ENCODE measurements around the gene RAX.
A peak's percentile ranks its signal among the peaks of the same experiment; 100 is the strongest.
"Not testable (repeated sequence)": the region's sequence is repeated elsewhere in the genome, so short reads cannot be mapped to it uniquely, and the experiment has no call there.

The RAX gene

GRCh38 chr18:59265246-59265973 lies 7.8 kb downstream of the RAX start:
- TF ChIP-seq CTCF (conservative IDR thresholded peaks at IDR 0.05; ENCODE audit: low read length): no peak
- peak overlapping the region; percentile 50 for H3K4me3 ChIP-seq (ENCODE audit: low read length)
- no peak for DNase-seq (ENCODE audit: low read depth)

GRCh38 chr18:59264651-59265245 lies 8.5 kb downstream of the RAX start:
- no peak for DNase-seq (ENCODE audit: low read depth)
- H3K4me3 ChIP-seq (ENCODE audit: low read length): no peak overlapping the region; the same call in 1 of the 2 replicates
- TF ChIP-seq CTCF (conservative IDR thresholded peaks at IDR 0.05; ENCODE audit: low read length): no peak

DNA sequence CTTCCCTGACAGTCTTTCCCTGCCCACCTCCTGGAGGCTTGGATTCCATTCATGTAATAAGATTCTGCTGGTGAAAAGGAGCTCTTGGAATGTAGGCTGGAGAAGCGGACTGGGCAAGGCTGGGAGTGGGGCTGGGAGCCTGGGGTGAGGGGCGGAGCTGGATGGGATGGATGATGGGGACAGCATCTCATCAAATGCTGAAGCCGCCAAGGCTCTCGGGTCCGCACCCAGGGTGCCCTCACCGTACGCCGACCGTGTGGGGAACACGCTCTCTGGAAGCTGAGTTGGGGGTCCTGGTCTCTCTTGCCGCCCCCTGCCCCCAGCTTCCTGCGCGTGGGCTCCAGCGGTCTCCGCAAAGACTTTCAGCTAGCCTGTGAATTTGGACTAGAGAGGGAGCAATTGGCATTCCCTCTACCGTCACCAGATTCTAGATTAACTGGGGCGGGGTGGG lies 9.1 kb downstream of the RAX start:
- TF ChIP-seq CTCF (conservative IDR thresholded peaks at IDR 0.05; ENCODE audit: low read length): no peak
- H3K4me3 ChIP-seq (ENCODE audit: low read length): no peak overlapping the region
- DNase-seq (ENCODE audit: low read depth): no peak

- no peak for DNase-seq (ENCODE audit: low read depth)
- H3K4me3 ChIP-seq (ENCODE audit: low read length): no peak overlapping the region
Observed at GRCh38 chr18:59263661-59264060, 9.6 kb downstream of the RAX start.

DNA sequence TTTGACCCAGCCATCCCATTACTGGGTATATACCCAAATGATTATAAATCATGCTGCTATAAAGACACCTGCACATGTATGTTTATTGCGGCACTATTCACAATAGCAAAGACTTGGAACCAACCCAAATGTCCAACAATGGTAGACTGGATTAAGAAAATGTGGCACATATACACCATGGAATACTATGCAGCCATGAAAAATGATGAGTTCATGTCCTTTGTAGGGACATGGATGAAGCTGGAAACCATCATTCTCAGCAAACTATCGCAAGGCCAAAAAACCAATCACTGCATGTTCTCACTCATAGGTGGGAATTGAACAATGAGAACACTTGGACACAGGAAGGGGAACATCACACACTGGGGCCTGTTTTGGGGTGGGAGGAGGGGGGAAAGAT lies 11.0 kb downstream of the RAX start:
- DNase-seq (ENCODE audit: low read depth); H3K4me3 ChIP-seq (ENCODE audit: low read length): not testable (repeated sequence)

More at GRCh38 chr18:59263661-59264060, 9.6 kb downstream of the RAX start:
- TF ChIP-seq CTCF (conservative IDR thresholded peaks at IDR 0.05; ENCODE audit: low read length): no peak

- not testable (repeated sequence) for DNase-seq (ENCODE audit: low read depth); H3K4me3 ChIP-seq (ENCODE audit: low read length)
Observed at GRCh38 chr18:59261842-59262241, 11.4 kb downstream of the RAX start.

DNA sequence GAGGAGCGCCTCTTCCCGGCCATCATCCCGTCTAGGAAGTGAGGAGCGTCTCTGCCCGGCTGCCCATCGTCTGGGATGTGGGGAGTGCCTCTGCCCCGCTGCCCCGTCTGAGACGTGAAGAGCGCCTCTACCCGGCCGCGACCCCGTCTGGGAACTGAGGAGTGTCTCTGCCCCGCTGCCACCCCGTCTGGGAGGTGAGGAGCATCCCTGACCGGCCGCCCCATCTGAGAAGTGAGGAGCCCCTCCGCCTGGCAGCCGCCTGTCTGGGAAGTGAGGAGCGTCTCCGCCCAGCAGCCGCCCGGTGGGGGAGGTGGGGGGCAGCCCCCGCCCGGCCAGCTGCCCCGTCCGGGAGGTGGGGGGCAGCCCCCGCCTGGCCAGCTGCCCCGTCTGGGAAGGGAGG lies 17.8 kb downstream of the RAX start:
- not testable (repeated sequence) for DNase-seq (ENCODE audit: low read depth); H3K4me3 ChIP-seq (ENCODE audit: low read length)

DNA sequence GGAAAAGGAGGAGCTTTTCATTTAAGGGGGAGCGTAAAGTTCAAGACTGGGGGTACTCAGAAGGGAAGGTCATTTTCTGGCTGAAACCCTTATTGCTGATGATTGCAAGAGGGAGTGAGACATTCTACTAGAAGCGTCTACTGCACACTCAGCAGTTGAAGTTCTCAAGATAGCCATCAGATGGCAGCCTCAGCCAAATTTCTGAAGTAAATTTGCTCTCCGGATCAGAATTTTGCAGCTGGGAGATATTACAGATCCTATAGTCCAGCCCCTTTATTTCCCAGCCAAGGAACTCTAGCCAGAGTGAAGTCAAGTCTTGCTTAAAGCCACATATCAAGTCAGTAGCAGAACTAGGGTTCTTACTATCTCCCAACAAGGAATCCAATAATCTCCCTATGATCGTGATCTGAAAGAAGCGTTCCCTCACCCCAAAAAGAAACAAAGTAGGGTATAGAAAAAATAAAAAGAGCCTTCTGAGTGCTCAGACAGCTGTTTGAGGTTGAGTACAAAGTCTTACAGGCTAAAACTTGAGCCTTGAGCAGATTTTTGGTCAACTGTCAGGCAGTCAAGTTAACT lies 24.0 kb downstream of the RAX start:
- H3K4me3 ChIP-seq (ENCODE audit: low read length): no peak overlapping the region
- peak; percentile 91 for TF ChIP-seq CTCF (conservative IDR thresholded peaks at IDR 0.05; ENCODE audit: low read length)
- DNase-seq (ENCODE audit: low read depth): peak; percentile 90

Measured in AG10803 (cell line).